BE2C (cell line): ENCODE results near the gene NADK2.

Experiments
- DNase-seq: peaks from one replicate; pipeline ENCODE4 v3.0.0-alpha.2; 2020
- H3K27me3 ChIP-seq: fragments of 250-450 bp; sonication (Bioruptor Pico); 2 replicates; pipeline ENCODE4 v1.5.1; 2020; ENCODE audit warnings: mild to moderate bottlenecking
- H3K36me3 ChIP-seq: fragments of 250-450 bp; sonication (Bioruptor Pico); 2 replicates; pipeline ENCODE4 v1.5.1; 2020; ENCODE audit warnings: mild to moderate bottlenecking
- H3K4me1 ChIP-seq: fragments of 250-450 bp; sonication (Bioruptor Pico); 2 replicates; pipeline ENCODE4 v1.5.1; 2020
- H3K4me3 ChIP-seq: 2 replicates; pipeline ENCODE4 v1.5.1; 2011; ENCODE audit warnings: low read depth, low read length
- H3K9me3 ChIP-seq: fragments of 250-450 bp; sonication (Bioruptor Pico); 2 replicates; pipeline ENCODE4 v1.5.1; 2020
- TF ChIP-seq, protein P1 (sequence below): IDR thresholded peaks from 2 replicates; pipeline ENCODE4 v1.5.1; 2012; ENCODE audit warnings: mild to moderate bottlenecking, low read depth, low read length

Gene NADK2

GRCh38 chr5:36156121-36156601, 85.6 kb downstream of the NADK2 start:
- Histone ChIP-seq H3K9me3 (no peaks in the 10 kb centered on the region), H3K27me3 (no peaks in the 10 kb centered on the region), H3K36me3 (peaks cover 70% of the 10 kb centered on the region), H3K4me3 (peak overlapping the region; percentile 96), H3K4me1 (peaks cover 38% of the 10 kb centered on the region)
- TF ChIP-seq, protein P1, sequence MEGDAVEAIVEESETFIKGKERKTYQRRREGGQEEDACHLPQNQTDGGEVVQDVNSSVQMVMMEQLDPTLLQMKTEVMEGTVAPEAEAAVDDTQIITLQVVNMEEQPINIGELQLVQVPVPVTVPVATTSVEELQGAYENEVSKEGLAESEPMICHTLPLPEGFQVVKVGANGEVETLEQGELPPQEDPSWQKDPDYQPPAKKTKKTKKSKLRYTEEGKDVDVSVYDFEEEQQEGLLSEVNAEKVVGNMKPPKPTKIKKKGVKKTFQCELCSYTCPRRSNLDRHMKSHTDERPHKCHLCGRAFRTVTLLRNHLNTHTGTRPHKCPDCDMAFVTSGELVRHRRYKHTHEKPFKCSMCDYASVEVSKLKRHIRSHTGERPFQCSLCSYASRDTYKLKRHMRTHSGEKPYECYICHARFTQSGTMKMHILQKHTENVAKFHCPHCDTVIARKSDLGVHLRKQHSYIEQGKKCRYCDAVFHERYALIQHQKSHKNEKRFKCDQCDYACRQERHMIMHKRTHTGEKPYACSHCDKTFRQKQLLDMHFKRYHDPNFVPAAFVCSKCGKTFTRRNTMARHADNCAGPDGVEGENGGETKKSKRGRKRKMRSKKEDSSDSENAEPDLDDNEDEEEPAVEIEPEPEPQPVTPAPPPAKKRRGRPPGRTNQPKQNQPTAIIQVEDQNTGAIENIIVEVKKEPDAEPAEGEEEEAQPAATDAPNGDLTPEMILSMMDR: no peak
- peak; percentile 57 for DNase-seq

DNA sequence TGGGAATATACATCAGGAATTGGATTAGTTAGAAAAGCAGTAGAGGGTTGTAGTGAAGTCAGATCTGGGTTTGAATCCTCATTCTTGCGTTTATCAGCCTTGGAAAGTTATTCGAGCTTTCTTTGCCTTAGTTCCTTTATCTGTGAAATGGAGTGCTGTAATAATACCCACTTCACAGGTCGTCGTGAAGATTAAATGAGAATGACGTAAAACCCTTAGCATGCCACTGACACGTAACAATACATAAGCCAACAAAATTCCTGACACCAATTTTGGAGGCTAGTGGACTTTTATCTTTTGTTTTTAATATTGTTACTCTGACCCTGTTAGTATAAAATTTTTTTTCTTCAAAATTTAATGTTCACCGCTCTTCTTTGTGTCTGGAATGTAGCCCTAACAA, 86.4 kb downstream of the NADK2 start:
- H3K36me3 ChIP-seq: peaks cover 63% of the 10 kb centered on the region

GRCh38 chr5:36153726-36154125, 88.0 kb downstream of the NADK2 start:
- DNase-seq: no peak
- Histone ChIP-seq H3K36me3 (peaks cover 48% of the 10 kb centered on the region), H3K4me3 (peak overlapping the region; percentile 96), H3K27me3 (no peaks in the 10 kb centered on the region), H3K4me1 (peaks cover 17% of the 10 kb centered on the region), H3K9me3 (no peaks in the 10 kb centered on the region)
- TF ChIP-seq, protein P1: no peak

More for the DNA sequence above, 86.4 kb downstream of the NADK2 start:
- Histone ChIP-seq H3K9me3 (no peaks in the 10 kb centered on the region), H3K4me3 (peak overlapping the region; percentile 96), H3K4me1 (peaks cover 32% of the 10 kb centered on the region), H3K27me3 (no peaks in the 10 kb centered on the region)
- TF ChIP-seq, protein P1: no peak
- no peak for DNase-seq

DNA sequence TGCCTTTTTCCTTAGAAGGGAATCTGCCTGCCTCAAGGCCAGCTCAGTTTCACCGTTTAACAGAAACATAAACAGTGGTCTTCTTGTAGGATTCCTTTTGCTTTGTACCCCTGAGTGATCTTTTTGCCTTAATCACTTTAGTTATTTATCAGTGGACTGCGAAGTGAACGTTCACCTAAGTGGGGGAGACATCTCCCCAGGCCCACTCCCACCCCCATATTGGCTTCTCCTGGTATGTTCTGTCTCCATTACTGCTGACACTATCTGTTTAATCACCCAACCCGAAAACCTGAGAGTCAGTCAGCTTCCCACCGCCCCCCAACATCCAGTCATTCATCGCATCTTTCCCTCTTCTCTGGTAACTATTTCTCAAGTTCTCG, 88.4 kb downstream of the NADK2 start:
- DNase-seq: no peak
- Histone ChIP-seq H3K27me3 (no peaks in the 10 kb centered on the region), H3K36me3 (peaks cover 47% of the 10 kb centered on the region), H3K4me1 (peaks cover 16% of the 10 kb centered on the region), H3K9me3 (no peaks in the 10 kb centered on the region), H3K4me3 (peak overlapping the region; percentile 96)
- TF ChIP-seq, protein P1: no peak

- Histone ChIP-seq H3K27me3 (no peaks in the 10 kb centered on the region), H3K9me3 (no peaks in the 10 kb centered on the region), H3K36me3 (peaks cover 47% of the 10 kb centered on the region), H3K4me3 (peak overlapping the region; percentile 96), H3K4me1 (peaks cover 13% of the 10 kb centered on the region)
- TF ChIP-seq, protein P1: no peak
- DNase-seq: no peak
Measured at GRCh38 chr5:36152324-36153297, 89.1 kb downstream of the NADK2 start.
